ENCODE data around the gene SNX33.

GRCh38 chr15:75695634-75696310, 48.1 kb downstream of the SNX33 start:
- TF ChIP-seq, protein P1, sequence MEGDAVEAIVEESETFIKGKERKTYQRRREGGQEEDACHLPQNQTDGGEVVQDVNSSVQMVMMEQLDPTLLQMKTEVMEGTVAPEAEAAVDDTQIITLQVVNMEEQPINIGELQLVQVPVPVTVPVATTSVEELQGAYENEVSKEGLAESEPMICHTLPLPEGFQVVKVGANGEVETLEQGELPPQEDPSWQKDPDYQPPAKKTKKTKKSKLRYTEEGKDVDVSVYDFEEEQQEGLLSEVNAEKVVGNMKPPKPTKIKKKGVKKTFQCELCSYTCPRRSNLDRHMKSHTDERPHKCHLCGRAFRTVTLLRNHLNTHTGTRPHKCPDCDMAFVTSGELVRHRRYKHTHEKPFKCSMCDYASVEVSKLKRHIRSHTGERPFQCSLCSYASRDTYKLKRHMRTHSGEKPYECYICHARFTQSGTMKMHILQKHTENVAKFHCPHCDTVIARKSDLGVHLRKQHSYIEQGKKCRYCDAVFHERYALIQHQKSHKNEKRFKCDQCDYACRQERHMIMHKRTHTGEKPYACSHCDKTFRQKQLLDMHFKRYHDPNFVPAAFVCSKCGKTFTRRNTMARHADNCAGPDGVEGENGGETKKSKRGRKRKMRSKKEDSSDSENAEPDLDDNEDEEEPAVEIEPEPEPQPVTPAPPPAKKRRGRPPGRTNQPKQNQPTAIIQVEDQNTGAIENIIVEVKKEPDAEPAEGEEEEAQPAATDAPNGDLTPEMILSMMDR (IDR thresholded peaks at IDR 0.05; ENCODE audit: low read length): no peak
- TF ChIP-seq EZH2 (IDR thresholded peaks at IDR 0.05; ENCODE audit: borderline replicate concordance, low read length): no peak

All from OCI-LY1 (cell line).